ENCODE data around the gene TECTA.

Gene TECTA

DNA sequence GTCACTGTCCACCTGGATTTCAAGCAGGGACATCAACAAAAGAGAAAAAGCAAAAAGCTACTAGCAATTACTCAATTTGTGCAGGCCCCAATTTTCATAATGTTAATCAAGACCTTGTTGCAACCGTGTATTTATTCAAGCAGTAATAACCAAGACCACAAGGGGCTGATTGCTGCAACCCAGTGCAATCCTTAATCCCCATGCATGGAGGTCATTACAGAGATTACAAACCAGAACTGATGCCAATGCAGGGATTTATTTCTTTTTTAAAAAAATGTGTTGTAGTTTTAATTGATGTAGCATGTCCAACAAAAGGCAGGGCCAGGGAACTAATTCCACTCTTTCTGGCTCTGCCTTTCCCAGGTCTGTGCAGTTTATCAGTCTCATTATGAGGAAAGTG, 18.4 kb downstream of the TECTA start:
- H3K27me3 ChIP-seq (ENCODE audit: control insufficient read depth in 5 of 5, insufficient read depth in 4 of 5, low read length in 5 of 5) = no peaks in the 10 kb centered on the region
- peaks cover 0 to 6% (median 0%) of the 10 kb centered on the region in 5 donors for H3K4me1 ChIP-seq (ENCODE audit: control insufficient read depth in 5 of 5, insufficient read depth in 5 of 5, low read length in 5 of 5)
- no peaks in the 10 kb centered on the region for H3K36me3 ChIP-seq (ENCODE audit: control insufficient read depth in 5 of 5, insufficient read depth in 5 of 5, low read length in 5 of 5)
- H3K9ac ChIP-seq (ENCODE audit: low read length in 5 of 5) = no peak overlapping the region
- no peak overlapping the region for H3K4me3 ChIP-seq (ENCODE audit: low read depth in 1 of 5, low read length in 5 of 5)
- H3K27ac ChIP-seq (ENCODE audit: low read depth, low read length) = no peak overlapping the region
- H3K9me3 ChIP-seq (ENCODE audit: control insufficient read depth in 5 of 5, low read length in 5 of 5) = peaks cover 0 to 20% (median 7%) of the 10 kb centered on the region in 5 donors

DNA sequence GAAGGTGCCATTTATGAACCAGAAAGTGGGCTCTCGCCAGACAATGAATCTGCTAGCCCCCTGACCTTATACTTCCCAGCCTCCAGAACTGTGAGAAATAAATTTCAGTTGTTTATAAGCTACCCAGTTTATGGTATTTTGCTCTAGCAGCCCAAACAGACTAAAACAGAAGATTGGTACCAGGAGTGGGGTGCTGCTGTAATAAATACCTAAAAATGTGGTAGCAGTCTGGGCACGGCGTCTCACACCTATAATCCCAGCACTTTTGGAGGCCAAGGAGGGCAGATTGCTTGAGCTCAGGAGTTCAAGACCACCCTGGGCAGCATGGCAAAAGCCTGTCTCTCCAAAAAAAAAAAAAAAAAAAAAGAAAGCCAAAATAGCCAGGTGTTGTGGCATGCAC, 21.3 kb downstream of the TECTA start:
- no peak overlapping the region for H3K27ac ChIP-seq (ENCODE audit: low read depth, low read length)
- H3K4me3 ChIP-seq (ENCODE audit: low read depth in 1 of 5, low read length in 5 of 5) = peak overlapping the region in 1 of 5 donors; percentile 28
- no peaks in the 10 kb centered on the region for H3K36me3 ChIP-seq (ENCODE audit: control insufficient read depth in 5 of 5, insufficient read depth in 5 of 5, low read length in 5 of 5)
- no peaks in the 10 kb centered on the region for H3K27me3 ChIP-seq (ENCODE audit: control insufficient read depth in 5 of 5, insufficient read depth in 4 of 5, low read length in 5 of 5)
- H3K9ac ChIP-seq (ENCODE audit: low read length in 5 of 5) = no peak overlapping the region
- peaks cover 0 to 20% (median 7%) of the 10 kb centered on the region in 5 donors for H3K9me3 ChIP-seq (ENCODE audit: control insufficient read depth in 5 of 5, low read length in 5 of 5)
- H3K4me1 ChIP-seq (ENCODE audit: control insufficient read depth in 5 of 5, insufficient read depth in 5 of 5, low read length in 5 of 5) = peaks cover 0 to 6% (median 0%) of the 10 kb centered on the region in 5 donors

DNA sequence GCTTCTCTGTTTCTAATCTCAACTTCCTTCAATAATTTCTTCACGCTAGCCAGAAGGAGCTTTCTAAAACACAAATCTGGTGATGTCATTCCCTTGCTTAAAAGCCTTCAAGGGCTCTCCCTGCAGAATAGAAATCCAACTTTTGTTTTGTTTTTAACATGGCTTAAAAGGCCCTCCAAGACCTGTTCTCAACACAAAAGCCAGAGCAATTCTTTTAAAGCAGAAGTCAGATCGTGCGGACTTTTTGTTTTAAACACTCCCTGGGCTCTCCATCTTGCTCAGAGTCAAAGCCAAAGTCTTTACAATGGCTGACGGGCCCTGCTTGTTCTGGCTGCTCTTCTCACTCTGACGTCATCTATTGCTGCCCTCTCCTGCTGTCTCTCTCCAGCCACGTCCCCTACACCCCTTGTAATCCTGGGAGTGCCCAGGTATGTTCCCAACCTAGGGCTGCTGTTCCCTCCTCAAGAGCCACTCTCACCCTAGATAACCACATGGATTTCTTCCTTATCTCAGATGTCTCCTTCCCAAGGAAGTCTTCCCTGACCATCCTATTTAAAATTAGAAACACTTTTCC, 22.5 kb downstream of the TECTA start:
- peaks cover 0 to 20% (median 7%) of the 10 kb centered on the region in 5 donors for H3K9me3 ChIP-seq (ENCODE audit: control insufficient read depth in 5 of 5, low read length in 5 of 5)
- no peak overlapping the region for H3K4me3 ChIP-seq (ENCODE audit: low read depth in 1 of 5, low read length in 5 of 5)
- H3K27me3 ChIP-seq (ENCODE audit: control insufficient read depth in 5 of 5, insufficient read depth in 4 of 5, low read length in 5 of 5) = no peaks in the 10 kb centered on the region
- no peak overlapping the region for H3K9ac ChIP-seq (ENCODE audit: low read length in 5 of 5)
- H3K27ac ChIP-seq (ENCODE audit: low read depth, low read length) = no peak overlapping the region
- no peaks in the 10 kb centered on the region for H3K4me1 ChIP-seq (ENCODE audit: control insufficient read depth in 5 of 5, insufficient read depth in 5 of 5, low read length in 5 of 5)
- peaks cover 0 to 4% (median 0%) of the 10 kb centered on the region in 5 donors for H3K36me3 ChIP-seq (ENCODE audit: control insufficient read depth in 5 of 5, insufficient read depth in 5 of 5, low read length in 5 of 5)

DNA sequence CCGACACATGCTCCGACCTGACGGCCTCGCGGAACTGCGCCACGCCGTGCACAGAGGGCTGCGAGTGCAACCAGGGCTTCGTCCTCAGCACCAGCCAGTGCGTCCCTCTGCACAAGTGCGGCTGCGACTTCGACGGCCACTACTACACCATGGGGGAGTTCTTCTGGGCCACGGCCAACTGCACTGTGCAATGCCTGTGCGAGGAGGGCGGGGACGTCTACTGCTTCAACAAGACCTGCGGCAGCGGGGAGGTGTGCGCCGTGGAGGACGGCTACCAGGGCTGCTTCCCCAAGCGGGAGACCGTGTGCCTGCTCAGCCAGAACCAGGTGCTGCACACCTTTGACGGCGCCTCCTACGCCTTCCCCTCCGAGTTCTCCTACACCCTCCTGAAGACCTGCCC, 26.8 kb downstream of the TECTA start:
- H3K36me3 ChIP-seq (ENCODE audit: control insufficient read depth in 5 of 5, insufficient read depth in 5 of 5, low read length in 5 of 5) = peaks cover 0 to 4% (median 0%) of the 10 kb centered on the region in 5 donors
- H3K27ac ChIP-seq (ENCODE audit: low read depth, low read length) = no peak overlapping the region
- no peak overlapping the region for H3K4me3 ChIP-seq (ENCODE audit: low read depth in 1 of 5, low read length in 5 of 5)
- no peaks in the 10 kb centered on the region for H3K4me1 ChIP-seq (ENCODE audit: control insufficient read depth in 5 of 5, insufficient read depth in 5 of 5, low read length in 5 of 5)
- no peaks in the 10 kb centered on the region for H3K27me3 ChIP-seq (ENCODE audit: control insufficient read depth in 5 of 5, insufficient read depth in 4 of 5, low read length in 5 of 5)
- H3K9ac ChIP-seq (ENCODE audit: low read length in 5 of 5) = no peak overlapping the region
- peaks cover 0 to 7% (median 4%) of the 10 kb centered on the region in 5 donors for H3K9me3 ChIP-seq (ENCODE audit: control insufficient read depth in 5 of 5, low read length in 5 of 5)

DNA sequence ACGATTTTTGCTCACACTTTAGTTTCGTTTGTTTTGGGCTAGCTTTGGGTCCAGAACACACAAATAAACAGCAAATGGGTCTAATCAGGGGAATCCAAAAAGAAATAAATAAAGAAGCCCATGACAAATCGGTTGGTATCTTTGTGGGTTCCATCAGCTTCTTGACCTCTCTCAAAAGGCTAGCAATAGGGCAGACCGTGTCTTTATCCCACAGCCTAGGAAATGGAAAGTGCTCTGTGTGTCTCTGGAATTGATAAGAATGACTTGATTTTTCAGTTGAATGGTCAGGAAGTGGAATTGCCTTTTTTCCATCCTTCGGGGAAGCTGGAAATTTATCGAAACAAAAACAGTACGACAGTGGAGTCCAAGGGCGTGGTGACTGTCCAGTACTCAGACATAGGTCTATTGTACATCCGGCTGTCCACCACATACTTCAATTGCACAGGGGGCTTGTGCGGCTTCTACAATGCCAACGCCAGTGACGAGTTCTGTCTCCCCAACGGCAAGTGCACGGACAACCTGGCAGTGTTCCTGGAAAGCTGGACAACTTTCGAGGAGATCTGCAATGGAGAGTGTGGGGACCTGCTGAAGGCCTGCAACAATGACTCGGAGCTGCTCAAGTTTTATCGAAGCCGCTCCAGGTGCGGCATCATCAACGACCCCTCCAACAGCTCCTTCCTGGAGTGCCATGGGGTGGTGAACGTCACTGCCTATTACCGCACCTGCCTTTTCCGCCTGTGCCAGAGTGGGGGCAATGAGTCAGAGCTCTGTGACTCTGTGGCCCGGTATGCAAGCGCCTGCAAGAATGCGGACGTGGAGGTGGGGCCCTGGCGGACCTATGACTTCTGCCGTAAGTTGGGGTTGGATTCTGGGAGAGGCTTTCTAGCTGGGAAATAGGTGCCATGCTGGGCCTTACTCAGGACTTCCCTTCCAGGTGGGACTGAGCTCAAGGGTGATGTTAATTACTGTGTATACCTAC, 28.6 kb downstream of the TECTA start:
- Histone ChIP-seq H3K9me3 (ENCODE audit: control insufficient read depth in 5 of 5, low read length in 5 of 5) (no peaks in the 10 kb centered on the region), H3K4me3 (ENCODE audit: low read depth in 1 of 5, low read length in 5 of 5) (no peak overlapping the region), H3K27me3 (ENCODE audit: control insufficient read depth in 5 of 5, insufficient read depth in 4 of 5, low read length in 5 of 5) (no peaks in the 10 kb centered on the region), H3K9ac (ENCODE audit: low read length in 5 of 5) (no peak overlapping the region), H3K36me3 (ENCODE audit: control insufficient read depth in 5 of 5, insufficient read depth in 5 of 5, low read length in 5 of 5) (peaks cover 0 to 4% (median 0%) of the 10 kb centered on the region in 5 donors), H3K27ac (ENCODE audit: low read depth, low read length) (no peak overlapping the region), H3K4me1 (ENCODE audit: control insufficient read depth in 5 of 5, insufficient read depth in 5 of 5, low read length in 5 of 5) (no peaks in the 10 kb centered on the region)

DNA sequence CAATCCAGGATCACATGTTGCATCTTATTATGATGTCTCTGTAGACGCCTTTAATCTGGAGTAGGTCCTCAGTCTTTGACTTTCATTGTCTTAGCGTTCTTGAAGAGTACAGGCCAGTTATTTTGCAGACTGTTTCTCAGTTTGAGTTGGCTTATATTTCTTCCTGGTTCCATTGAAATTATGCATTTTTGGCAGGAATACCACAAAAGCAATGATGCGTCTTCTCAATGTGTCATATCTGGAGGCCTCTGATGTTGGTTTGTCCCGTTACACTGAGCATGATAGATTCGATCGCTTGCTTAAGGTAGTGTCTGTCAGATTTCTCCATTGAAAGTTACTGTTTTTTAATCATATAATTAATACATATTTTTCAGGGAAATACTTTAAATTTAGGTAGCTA, 30.6 kb downstream of the TECTA start:
- Histone ChIP-seq H3K4me1 (ENCODE audit: control insufficient read depth in 5 of 5, insufficient read depth in 5 of 5, low read length in 5 of 5) (no peaks in the 10 kb centered on the region), H3K27me3 (ENCODE audit: control insufficient read depth in 5 of 5, insufficient read depth in 4 of 5, low read length in 5 of 5) (no peaks in the 10 kb centered on the region), H3K4me3 (ENCODE audit: low read depth in 1 of 5, low read length in 5 of 5) (no peak overlapping the region), H3K9me3 (ENCODE audit: control insufficient read depth in 5 of 5, low read length in 5 of 5) (no peaks in the 10 kb centered on the region), H3K27ac (ENCODE audit: low read depth, low read length) (no peak overlapping the region), H3K36me3 (ENCODE audit: control insufficient read depth in 5 of 5, insufficient read depth in 5 of 5, low read length in 5 of 5) (peaks cover 0 to 4% (median 0%) of the 10 kb centered on the region in 5 donors), H3K9ac (ENCODE audit: low read length in 5 of 5) (no peak overlapping the region)

DNA sequence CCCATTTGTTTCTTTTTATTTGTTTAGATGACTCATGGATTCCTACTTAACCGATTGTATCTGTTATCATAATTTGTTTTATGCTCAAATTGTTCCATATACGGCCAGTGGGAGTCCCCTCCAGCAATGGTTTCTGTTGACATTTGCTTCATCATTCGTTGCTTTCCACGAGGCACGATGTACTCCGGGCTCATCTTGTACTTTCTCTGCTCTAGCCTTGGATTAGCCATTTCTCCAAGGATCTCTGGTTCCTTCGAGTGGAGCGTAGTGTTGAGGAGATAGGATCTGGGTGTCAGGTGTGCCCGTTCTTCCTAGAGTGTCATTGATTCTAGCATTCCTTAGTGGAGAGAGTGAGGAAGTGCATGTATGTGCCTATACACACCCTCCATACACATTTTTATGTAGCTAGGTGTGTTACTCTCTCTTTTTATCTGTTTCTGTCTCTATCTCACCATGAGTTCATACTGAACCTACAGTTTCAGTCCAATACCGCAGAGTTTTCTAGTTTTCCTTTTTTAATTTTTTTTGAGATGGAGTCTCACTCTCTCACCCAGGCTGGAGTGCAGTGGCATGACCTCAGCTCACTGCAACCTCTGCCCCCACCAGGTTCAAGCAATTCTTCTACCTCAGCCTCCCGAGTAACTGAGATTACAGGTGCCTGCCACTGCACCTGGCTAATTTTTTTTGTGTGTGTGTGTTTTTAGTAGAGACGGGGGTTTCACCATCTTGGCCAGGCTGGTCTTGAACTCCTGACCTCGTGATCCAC, 31.4 kb downstream of the TECTA start:
- Histone ChIP-seq H3K9ac (ENCODE audit: low read length in 5 of 5) (no peak overlapping the region), H3K4me3 (ENCODE audit: low read depth in 1 of 5, low read length in 5 of 5) (no peak overlapping the region), H3K27me3 (ENCODE audit: control insufficient read depth in 5 of 5, insufficient read depth in 4 of 5, low read length in 5 of 5) (no peaks in the 10 kb centered on the region), H3K9me3 (ENCODE audit: control insufficient read depth in 5 of 5, low read length in 5 of 5) (no peaks in the 10 kb centered on the region), H3K27ac (ENCODE audit: low read depth, low read length) (no peak overlapping the region), H3K4me1 (ENCODE audit: control insufficient read depth in 5 of 5, insufficient read depth in 5 of 5, low read length in 5 of 5) (no peaks in the 10 kb centered on the region), H3K36me3 (ENCODE audit: control insufficient read depth in 5 of 5, insufficient read depth in 5 of 5, low read length in 5 of 5) (peaks cover 0 to 4% (median 0%) of the 10 kb centered on the region in 5 donors)

DNA sequence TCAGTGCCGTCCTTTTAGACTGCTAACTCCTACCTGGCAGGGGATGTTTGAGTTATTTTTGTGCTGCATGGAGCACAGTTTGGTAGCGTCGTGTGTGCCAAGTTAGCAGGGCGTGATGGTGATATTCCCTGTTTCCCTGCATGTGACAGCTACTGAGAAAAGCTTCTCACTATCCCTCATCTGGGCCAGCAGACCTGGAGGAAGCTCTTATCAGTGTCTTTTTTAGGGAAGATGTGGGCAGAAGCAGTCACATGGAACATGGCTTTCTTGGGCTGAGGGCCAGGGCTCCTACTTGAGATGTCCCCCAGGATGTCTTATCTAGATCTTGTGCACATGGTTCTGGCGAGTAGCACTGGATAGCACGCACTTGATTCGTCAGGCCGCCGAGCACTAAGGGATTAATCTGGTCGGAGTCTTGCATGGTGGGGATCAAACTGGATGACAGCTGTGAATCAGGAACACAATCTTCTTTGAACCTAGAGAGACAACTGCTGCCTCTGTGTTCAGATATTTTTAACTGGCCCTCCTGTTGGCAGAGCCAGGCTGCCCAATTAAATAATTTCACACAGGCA, 33.8 kb downstream of the TECTA start:
- Histone ChIP-seq H3K4me3 (ENCODE audit: low read depth in 1 of 5, low read length in 5 of 5) (no peak overlapping the region), H3K36me3 (ENCODE audit: control insufficient read depth in 5 of 5, insufficient read depth in 5 of 5, low read length in 5 of 5) (no peaks in the 10 kb centered on the region), H3K9me3 (ENCODE audit: control insufficient read depth in 5 of 5, low read length in 5 of 5) (no peaks in the 10 kb centered on the region), H3K4me1 (ENCODE audit: control insufficient read depth in 5 of 5, insufficient read depth in 5 of 5, low read length in 5 of 5) (no peaks in the 10 kb centered on the region), H3K27ac (ENCODE audit: low read depth, low read length) (no peak overlapping the region), H3K27me3 (ENCODE audit: control insufficient read depth in 5 of 5, insufficient read depth in 4 of 5, low read length in 5 of 5) (no peaks in the 10 kb centered on the region), H3K9ac (ENCODE audit: low read length in 5 of 5) (no peak overlapping the region)

DNA sequence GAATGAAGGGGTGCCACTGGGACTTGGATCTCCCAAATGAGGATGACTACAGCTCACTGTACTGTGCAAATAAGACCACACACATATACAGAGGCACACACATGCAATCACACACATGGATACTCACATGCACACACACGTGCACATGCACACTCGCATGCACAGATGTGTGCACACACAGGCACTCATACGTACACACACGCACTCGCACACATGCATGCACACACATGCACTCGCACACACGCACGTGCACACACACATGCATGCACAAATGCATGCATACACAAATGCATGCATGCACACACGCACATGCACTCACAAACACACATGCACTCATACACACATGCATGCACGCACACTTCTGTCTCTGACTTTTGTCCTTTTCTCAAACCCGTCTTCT, 36.0 kb downstream of the TECTA start:
- Histone ChIP-seq H3K4me3 (ENCODE audit: low read depth in 1 of 5, low read length in 5 of 5) (no peak overlapping the region), H3K9me3 (ENCODE audit: control insufficient read depth in 5 of 5, low read length in 5 of 5) (no peaks in the 10 kb centered on the region), H3K27me3 (ENCODE audit: control insufficient read depth in 5 of 5, insufficient read depth in 4 of 5, low read length in 5 of 5) (no peaks in the 10 kb centered on the region), H3K4me1 (ENCODE audit: control insufficient read depth in 5 of 5, insufficient read depth in 5 of 5, low read length in 5 of 5) (no peaks in the 10 kb centered on the region), H3K9ac (ENCODE audit: low read length in 5 of 5) (no peak overlapping the region), H3K36me3 (ENCODE audit: control insufficient read depth in 5 of 5, insufficient read depth in 5 of 5, low read length in 5 of 5) (no peaks in the 10 kb centered on the region), H3K27ac (ENCODE audit: low read depth, low read length) (no peak overlapping the region)

Data from subcutaneous abdominal adipose tissue (tissue), 5 donors.